TTC549 (cell line): ENCODE data around the gene AMBP.
A peak's percentile ranks its signal among the peaks of the same experiment; 100 is the strongest.

Experiments
- FAIRE-seq: peaks from 2 replicates; lab custom pipeline; 2012; peaks lifted over from hg19 to GRCh38; lab: Jason Lieb, UNC

AMBP gene

DNA sequence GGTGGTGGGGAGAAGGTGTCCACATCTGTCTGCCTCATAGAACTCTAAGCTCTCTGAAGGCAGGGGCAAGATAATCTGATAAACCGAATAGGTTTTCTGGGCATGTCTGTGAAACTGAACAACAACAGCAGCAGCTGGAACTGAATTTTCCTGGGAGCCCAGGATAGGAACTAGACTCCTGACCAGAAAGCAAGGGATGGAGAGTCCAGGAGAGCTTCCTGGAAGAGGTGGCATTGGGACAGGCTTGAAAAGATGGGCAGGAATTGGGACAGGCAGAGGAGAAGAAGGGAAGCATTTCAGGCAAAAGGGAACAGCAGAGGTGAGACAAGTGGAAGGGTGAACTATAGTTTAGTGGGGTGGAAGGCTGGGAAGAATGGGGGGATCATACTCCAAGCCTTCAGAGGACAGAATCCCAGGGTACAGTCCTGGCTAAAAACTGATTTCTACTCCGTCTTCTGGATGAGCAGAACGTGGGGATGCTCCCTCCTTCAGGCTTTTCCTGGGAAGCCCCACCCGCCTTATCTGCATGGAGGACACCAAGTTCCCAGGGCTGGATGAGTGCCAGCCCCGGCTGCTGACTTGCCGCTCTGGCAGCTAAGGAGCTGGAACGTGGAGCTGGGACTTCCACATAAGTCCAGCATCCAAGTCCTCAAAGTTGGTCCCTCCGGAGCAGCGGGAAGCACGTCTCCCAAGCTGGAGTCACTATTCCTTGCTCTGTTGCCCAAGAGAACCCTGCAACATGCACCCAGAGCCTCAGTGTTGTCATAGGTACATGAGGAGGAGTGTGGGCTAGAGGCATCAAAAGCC lies 34.9 kb upstream of the AMBP start:
- no peak for FAIRE-seq

DNA sequence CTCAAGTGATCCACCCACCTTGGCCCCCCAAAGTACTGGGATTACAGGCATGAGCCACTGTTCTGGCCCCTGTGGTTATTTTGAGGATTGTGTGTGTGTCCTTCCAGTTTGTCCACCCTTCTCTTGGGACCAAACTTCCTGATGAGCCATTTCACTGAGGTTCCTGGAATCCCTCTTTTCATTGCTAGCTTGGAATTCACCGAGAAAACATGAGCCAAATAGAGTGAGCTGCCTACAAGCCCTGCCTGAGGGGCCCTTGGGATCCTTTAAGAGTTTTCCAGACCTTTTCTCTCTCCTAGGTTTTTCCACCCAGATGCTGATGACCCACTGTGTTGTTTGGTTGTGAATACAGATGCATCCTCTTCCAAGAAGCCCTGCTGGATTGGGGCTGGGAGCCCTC lies 34.2 kb upstream of the AMBP start:
- FAIRE-seq, result no peak

DNA sequence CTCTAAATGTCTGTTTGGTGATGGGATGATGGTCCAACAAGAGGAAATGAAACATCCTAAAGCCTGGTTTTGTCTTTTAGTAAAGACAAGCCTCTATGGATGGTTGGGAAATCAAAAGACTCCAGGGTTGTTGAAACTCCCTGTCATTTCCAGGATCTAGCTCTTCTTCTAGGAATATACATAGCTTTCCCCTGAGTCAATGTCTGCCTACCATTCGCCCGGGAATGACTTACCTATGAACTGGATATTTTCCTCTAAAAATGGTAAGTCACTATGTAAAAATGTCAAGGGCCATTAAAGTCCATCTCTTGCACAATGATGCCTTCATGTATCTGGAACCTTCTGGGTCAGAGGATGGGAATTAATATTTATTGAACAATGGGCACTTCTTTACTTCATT lies 32.1 kb upstream of the AMBP start:
- no peak for FAIRE-seq

DNA sequence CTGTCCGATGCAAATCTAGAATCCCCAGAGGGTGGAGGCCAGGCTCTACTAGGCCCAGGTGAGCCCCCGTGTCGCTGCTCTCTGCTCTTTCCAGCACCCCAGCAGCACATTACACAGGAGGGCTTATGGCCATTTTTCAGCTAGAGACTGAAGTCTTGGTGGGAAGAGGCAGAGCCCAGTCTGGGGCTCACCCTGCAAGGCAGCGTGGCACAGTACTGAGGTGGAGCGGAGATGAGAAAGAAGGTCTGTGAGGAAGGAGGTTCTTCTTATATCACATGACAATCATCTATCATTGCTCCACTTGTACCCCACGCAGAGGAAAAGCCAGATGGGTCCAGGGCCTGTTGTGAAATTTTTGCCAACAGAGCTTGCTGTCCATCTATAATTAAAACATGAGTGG lies 31.0 kb upstream of the AMBP start:
- no peak for FAIRE-seq

DNA sequence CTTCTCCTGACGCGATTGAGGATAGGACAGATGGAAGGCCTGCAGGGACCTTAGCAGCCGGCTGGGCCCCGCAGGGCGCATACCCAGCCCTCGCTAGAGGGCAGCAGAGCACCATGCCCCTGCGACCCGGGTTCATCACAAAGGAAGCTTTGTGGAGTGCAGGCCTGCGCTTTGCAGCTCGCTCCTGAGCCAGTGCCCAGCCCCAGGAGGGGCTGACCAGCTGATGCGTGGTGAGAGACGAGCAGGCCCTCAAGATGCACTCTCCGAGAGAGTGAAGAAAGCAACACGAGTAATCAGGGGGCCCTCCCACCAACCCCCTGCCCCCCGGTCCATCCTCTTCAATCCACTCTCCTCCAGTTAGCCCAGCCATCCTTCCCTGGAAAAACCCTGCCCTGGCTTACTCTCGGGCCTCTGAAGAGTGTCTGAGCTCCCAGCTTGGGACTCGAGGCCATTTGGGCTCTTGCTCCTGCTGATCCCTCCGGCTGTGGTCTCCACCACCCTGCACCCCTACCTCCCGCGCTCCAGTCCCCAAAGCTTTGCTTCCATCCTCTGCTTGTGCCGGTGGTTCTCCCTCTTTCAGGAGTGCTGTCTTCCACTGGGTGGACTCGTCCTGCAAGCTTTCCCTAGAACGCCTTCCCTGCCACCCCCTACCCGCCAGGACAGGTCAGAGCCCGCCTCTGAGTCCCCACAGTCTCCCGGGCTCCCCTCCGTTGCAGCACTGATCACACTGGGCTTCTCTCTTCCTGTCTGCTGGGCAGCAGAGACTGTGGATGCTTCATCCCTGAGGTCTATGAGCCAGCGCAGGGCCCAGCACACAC lies 30.1 kb upstream of the AMBP start:
- FAIRE-seq, result no peak

DNA sequence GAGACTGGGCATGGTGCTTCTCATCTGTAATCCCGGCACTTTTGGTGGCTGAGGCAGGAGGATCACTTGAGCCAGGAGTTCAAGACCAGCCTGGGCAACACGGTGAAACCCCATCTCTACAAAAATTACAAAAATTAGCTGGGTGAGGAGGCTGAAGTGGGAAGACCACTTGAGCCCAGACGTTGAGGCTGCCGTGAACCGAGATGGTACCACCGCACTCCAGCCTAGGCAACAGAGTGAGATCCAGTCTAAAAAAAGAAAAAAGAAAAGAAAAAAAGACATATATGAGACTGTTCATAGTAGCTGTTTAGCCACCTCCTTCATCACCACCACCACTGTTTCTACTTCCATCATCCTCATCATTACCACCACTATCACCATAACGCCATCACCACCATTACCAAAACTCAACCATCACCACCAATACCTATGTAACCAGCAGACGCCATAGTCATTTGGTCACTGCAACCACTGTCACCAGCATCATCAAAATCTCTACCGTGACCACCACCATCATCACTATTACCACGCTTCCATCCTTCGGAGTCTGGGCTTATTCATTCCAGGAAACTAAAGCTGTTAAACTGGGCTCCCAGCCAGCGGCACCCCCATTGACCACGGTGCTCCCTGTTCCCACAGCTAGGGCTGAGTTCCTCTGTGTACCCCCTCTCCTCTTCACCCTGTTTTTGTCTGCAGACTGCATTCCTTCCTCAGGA lies 29.3 kb upstream of the AMBP start:
- FAIRE-seq, result no peak

DNA sequence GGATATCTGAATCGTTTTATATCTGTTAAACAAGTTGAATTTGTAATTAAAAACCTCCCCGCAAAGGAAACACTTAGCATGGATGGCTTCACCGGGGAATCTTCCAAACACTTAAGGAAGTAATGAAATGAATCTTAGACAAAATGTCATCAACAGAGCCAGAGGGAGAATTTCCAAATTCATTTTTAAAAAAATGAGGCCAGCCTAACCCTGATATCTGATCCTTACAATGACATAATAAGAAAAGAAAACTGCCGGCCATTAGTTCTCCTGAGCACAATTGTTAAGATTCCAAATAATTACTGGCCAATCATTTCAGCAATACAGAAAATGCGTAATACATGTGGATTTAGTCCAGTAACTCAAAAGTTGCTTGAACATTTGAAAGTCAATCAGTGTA lies 27.1 kb upstream of the AMBP start:
- FAIRE-seq, result no peak

DNA sequence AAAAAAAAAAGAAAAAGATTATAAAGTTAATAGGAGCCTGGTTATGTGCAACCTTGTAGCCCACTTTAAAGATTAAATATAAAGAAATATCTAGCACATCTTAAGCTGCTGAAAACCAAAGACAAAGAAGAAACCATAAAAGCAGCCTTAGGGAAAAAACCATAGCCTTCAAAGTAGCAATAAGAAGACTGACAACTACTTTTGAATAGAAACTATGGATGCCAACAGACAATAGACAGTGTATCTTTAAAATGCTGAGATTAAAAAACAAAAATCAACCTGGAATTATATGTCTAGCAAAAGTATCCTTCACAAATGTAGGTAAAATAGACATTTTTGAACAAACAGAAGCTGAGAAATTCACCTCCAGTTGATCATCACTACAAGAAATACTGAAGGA lies 24.4 kb upstream of the AMBP start:
- peak; percentile 60 for FAIRE-seq

DNA sequence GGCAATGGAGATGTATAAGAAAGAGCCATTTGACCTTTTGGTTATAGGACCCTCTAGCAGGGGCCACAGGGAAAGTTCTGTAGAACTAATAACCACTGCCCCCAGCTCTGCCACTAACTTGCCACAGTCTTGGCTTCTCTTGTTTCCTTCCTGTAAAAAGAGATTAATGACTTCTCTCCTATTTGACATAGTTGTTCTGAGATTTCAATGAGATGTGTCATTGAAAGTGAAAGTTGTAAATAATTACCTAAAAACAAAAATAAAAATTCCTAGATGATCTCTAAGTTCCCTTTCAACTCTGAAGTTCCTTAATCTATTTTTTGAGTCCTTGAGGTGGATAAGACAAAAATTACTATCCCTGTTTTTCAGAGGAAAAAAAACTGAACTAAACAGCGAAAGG lies 22.4 kb upstream of the AMBP start:
- no peak for FAIRE-seq

DNA sequence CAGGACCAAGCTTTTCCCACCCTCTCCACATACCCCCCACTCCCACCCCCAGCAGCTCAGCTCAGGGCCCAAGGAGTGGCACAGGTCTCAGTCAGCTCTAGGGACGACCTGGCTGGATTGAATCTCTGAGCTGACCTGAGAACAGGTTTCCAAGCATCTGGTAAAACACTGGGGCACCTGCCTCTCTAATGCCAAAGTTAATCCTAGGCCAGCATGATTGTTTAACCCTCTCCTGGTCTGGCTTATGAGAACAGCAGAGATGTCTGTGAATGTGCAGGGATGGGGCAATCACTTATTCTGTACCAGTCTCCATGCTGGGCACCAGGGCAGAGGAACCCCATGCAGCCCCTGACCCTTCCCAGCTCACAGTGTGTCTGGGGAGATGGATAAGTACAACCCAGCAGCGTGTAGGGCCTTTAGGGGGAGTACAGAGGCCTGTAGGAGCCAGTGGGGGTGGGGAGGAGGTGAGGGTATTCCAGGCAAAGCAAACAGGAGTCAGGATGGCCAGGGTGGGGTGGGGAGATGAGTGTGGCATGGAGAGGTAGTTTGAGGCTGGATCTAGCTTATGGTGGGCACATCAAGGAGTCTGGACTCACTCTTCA lies 21.7 kb upstream of the AMBP start:
- FAIRE-seq, result no peak

DNA sequence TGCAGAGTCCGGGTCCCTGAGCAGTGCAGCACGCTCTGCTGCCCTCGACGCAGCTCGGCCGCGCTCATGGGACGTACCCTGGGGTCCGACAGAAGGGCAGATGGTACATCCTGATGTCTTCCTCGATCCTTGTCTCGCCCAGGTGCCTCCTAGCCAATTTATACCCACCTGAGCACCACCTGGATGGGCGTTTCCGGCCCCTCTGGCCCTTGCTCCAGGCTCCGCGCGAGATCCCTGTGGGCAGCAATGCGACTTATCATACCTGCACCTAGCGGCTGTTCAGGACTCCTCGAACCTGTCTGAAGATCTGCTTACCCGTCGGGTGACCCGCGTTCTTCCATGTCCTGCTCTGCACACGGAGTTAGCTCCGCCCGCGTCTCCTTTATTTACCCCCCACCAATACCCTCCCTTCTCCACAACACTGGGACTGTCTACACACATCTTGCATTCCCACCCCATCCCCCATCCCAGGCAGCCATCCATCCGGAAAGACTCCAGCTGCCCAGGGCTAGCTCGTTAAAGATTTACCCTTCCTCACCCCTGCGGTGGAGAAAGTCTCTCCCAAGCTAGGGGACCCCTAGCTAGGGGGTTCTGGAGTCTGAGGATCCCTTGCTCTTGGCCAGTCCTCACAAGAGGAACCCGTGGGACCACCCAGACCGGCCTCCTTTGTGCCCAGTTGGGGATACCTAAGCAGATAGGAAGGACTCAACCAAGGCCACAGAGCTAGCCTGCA lies 21.0 kb upstream of the AMBP start, which contains the start of gene KIF12:
Gene KIF12, minus strand, starts transcription at position 357 of the 733 bp plus-strand sequence. Its CDS starts 16 bp downstream, at position 341.
- no peak for FAIRE-seq

DNA sequence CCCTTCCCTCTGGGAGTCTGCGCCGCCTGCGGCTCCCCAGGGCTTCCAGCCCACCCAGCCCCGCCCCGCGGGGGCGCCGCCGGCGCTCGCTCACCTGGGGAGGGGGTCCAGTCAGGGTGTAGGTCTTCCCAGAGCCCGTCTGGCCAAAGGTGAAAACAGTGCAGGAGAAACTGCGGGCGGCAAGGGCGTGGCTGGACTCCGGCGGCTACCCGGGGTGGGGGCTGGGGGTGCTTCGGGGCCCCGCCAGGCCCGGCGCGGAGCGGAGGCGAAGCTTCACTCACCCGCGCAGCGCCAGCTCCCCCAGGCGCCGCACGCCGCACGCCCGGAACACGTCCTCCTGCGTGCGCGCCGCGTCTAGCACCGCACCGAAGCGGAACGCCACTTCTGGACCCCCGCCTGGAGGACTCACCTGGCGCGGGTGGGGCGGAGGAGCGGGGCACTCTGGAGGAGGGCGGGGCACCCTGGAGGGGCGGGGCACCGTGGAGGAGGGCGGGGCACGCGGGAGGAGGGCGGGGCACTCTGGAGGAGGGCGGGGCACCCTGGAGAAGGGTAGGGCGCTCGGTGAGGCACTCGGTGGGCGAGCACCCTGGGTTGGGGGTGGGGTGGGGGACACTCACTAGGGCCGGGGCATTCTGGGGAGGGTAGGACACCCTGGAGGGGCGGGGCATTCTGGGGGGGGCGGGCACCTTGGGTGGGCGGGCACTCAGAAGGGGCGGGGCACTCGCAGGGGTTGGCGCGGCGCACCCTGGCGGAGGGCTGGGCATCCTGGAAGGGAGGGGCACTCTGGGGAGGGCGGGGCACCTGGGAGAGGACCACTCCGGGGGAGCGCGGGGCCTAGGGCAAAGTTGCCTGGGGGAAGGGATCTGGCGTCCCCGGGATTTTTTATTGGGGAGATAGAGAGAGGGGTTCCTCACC lies 20.2 kb upstream of the AMBP start:
- no peak for FAIRE-seq

DNA sequence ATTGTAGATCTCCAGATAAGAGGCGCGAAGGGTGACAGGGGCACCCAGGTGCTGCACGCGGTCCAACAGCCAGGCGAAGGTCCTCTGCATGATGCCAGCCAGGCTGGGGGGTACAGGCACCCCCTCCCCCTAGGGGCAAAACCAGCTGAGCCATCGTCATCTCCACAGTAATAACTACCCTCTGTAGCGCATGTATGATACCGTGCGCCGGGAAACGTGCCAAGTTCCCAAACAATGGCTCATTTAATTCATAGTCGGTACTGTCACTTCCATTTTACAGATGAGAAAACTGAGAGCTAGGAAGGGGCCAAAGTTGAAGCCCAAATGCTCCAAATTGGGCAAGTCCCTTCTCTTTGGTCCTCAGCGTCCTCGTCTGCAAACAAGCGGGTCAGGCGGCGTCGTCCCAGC lies 19.5 kb upstream of the AMBP start:
- FAIRE-seq, result no peak

DNA sequence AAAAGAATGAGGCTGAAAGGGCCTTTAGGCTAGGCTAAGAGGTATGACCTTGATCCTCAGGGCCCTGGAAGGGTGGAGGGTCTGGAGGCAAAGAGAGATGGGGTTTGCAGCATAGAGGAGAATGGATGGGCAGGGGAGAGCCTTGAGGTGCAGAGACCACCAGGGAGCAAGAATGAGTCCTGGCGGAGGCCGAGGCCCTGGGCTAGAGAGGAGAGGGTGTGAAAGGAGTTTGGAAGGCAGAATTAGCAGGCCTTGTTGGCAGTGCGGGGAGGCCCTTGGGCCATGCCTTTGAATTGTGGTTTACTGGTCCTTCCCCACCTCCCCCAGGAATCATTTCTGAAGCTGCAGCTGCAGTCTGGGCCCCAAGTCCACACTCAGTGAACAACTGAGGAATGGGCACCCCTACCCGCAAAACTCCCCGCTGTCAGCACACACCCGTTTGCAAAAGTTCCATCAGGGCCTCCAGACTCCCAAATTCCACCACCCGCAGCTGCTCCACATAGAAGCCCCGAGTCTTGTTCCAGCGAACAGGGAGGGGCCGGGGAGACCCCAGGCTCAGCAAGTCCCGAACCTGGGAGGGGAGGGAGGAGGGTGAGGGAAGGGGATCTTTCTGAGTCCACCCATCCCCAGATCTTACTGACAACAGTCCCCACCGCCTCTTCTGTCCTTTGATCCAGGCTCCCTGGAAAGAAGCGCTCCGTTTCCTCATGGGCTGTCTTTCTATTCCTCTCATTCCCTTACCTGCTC lies 18.9 kb upstream of the AMBP start:
- no peak for FAIRE-seq

DNA sequence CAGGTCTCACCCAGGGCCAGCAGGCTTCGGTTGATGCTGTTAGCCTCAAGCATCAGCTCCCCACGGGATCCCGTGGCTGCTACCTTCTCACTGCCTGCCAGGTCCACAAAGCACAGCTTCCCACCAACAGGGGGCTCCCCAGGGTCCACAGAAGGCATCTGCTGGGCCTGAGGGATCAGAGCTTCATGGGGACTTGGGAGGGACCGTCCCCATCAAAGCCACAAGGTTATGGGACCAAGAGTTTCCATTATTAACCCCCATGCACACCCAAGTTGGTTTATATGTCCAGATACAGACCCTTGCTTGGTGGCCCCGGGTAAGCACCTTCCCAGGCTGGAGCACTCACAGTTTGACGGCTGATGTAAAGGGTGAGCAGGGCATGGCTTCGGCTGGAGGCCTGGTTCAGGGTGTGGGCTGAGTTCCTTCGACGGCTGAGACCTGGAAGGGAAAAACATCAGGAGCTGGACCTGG lies 18.0 kb upstream of the AMBP start:
- FAIRE-seq, result no peak

DNA sequence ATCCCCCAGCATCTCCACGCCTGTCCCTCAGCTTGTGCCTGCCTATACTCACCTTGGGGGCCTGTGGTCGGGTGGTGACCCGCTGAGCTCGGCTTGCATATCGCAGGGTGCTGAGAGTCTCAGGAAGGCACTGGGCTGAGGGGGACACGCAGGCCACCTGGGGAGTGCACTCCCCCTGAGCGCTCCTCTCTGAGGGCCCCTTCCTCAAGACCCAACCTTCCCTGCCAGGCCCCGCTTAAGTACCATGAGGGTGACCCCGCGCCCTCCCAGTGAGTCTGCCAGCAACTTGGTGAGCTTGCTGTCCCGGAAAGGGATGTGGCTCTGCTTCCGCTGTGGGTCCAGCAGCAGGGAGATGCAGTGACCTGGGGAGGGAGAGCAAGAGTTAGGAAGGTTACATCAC lies 16.9 kb upstream of the AMBP start:
- FAIRE-seq, result no peak

DNA sequence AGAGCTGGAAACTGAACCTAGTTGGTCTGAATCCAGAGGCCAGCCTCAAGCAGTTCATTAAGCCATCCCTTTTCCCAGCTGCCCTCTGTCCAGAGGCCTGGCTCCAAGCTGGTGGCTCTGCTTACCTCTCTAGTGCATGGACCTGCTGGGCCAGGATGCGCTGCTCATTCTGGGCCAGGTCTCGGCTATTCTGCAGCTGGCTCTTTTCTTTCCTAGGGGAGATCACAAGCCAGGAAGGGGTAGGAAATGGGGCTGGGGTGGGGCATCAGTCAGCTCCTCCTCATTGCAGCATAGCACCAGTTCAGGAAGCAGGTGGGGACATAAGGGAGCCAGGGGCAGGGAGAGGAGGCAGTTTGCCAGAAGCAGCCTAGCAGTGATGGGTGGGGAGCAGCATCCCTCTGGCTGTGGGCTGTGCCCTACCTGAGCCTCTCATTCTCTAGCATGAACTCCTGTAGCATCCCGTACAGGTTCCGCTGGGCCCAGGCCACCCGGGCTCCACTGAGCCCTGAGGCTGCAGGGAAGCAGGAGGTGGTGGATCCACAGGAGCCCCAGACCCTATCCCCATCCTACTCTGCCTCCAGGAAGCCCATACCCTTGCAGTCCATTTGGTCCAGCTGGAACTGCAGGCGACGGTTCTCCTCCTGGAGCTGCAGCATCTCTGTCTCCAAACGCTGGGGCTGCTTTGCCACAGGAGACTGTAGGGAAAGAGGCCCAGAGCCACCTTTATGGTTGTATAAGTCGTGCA lies 15.8 kb upstream of the AMBP start:
- no peak for FAIRE-seq

DNA sequence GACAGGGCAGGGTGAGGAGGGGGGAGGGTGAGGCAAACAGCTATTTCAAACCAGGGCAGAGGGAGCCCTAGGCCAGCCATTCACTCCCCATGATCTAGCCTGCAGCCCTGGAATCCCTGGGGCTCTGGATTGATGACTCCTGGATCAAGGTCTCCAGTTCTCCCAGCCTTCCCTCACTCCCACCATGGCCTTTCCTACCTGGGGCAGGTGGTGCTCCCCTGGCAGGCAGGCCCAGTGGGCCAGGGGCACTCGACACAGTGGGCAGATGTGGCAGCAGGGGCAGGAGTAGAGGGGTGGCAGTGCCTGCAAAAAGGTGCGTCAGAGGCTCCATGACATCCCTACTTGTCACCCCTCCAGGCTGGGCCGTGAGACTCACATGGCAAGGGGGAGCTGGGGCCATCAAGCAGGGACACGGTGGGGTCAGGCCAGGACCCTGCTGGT lies 15.0 kb upstream of the AMBP start:
- FAIRE-seq, result no peak

DNA sequence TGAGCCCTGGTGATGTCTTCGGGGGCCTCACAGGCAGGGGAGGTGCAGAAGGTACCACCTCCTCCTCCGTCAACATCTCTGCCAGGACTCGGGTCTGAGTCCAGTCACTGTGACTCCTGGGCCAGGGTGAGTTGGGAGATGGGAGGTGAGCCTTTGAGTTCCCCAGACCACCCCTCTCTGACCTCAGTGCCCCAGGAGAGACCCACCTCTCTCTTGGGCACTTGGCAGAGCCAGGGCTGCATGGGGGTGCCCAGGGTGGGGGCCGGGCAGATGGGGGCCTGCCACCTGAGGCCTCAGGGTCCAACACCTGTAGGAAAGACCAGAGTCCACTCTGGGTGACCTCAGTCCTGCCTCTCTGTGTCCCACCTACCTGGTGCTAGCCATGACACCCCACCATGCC lies 14.2 kb upstream of the AMBP start:
- FAIRE-seq, result no peak
